Esophagus muscularis mucosa (tissue), 4 donors: ENCODE measurements around the gene RBMS3.
A peak's percentile ranks its signal among the peaks of the same experiment; 100 is the strongest.

ENCODE experiments used
- EP300 ChIP-seq: sonication (generic); formaldehyde crosslinking; IDR thresholded peaks from one replicate; pipeline ENCODE4 v1.6.1; 2017; ENCODE audit warnings: antibody characterized with exemption
- POLR2A ChIP-seq: fragments of 450-650 bp; IDR thresholded peaks from one replicate; pipeline ENCODE4 v1.6.1; 2017; ENCODE audit warnings: antibody characterized with exemption, moderate library complexity, mild to moderate bottlenecking, low read depth
- POLR2AphosphoS5 ChIP-seq, 2 donors: sonication (generic); formaldehyde crosslinking; IDR thresholded peaks; one replicate each; pipeline ENCODE4 v1.6.1; 2017; ENCODE audit warnings: antibody characterized with exemption in 2 of 2
- TF ChIP-seq, protein P1 (sequence below), 3 experiments: fragments of 200-600 bp in 2 of 3; fragments of 450-650 bp in 1 of 3; sonication (generic) in 2 of 3; IDR thresholded peaks; one replicate each; pipeline ENCODE4 v1.5.1; 2017 to 2019; ENCODE audit warnings: antibody characterized with exemption in 3 of 3, mild to moderate bottlenecking in 2 of 3, moderate library complexity in 1 of 3

GRCh38 chr3:29693863-29694262 is 413.0 kb downstream of the RBMS3 start:
- TF ChIP-seq, protein P1, sequence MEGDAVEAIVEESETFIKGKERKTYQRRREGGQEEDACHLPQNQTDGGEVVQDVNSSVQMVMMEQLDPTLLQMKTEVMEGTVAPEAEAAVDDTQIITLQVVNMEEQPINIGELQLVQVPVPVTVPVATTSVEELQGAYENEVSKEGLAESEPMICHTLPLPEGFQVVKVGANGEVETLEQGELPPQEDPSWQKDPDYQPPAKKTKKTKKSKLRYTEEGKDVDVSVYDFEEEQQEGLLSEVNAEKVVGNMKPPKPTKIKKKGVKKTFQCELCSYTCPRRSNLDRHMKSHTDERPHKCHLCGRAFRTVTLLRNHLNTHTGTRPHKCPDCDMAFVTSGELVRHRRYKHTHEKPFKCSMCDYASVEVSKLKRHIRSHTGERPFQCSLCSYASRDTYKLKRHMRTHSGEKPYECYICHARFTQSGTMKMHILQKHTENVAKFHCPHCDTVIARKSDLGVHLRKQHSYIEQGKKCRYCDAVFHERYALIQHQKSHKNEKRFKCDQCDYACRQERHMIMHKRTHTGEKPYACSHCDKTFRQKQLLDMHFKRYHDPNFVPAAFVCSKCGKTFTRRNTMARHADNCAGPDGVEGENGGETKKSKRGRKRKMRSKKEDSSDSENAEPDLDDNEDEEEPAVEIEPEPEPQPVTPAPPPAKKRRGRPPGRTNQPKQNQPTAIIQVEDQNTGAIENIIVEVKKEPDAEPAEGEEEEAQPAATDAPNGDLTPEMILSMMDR (IDR thresholded peaks at IDR 0.05), result no peak
- TF ChIP-seq POLR2A (no peak), POLR2AphosphoS5 (IDR thresholded peaks at IDR 0.05) (peak in 1 of 2 donors; percentile 64), EP300 (no peak)
